ENCODE measurements around the gene FRMD5. TPM values are rescaled to one million over a fixed set of nuclear protein-coding genes. Genes with fewer than 3 reads are reported as not detected.

FRMD5 gene
- total and polyA plus RNA-seq, 2 experiments from 2014 or later = 5.9 to 10.1 TPM

- TF ChIP-seq CTCF (conservative IDR thresholded peaks at IDR 0.05; ENCODE audit: low read depth in 2 of 2) = no peak
- no peak for TF ChIP-seq ZNF114 (CRISPR knock-in tag; IDR thresholded peaks at IDR 0.05)
- no peak for TF ChIP-seq REST (IDR thresholded peaks at IDR 0.05; ENCODE audit: unreplicated experiment)
Measured at GRCh38 chr15:43898891-43899290, 296.2 kb downstream of the FRMD5 start (continued).

GRCh38 chr15:43896543-43896942 is 298.5 kb downstream of the FRMD5 start:
- no peaks in the 10 kb centered on the region for H3F3A ChIP-seq (replicated peaks; ENCODE audit: low read depth)
- ATAC-seq = no peak
- DNase-seq (ENCODE audit: low spot score) = no peak
- no peak overlapping the region for H3K4me2 ChIP-seq
- H3K79me2 ChIP-seq (replicated peaks; ENCODE audit: insufficient read depth) = no peaks in the 10 kb centered on the region
- Mint-ChIP-seq H3K4me1 (peaks cover 4% of the 10 kb centered on the region; the same call in 2 of the 3 replicates), H3K9me3 (no peaks in the 10 kb centered on the region), H3K27me3 (ENCODE audit: insufficient read depth, low read depth, poor library complexity) (peaks cover 1% of the 10 kb centered on the region), H3K27ac (no peak overlapping the region), H3K4me3 (no peak overlapping the region), H3K36me3 (ENCODE audit: low read depth) (peaks cover 11% of the 10 kb centered on the region; the same call in 2 of the 3 replicates)
- H3K27ac ChIP-seq (ENCODE audit: low read depth) = no peak overlapping the region
- no peaks in the 10 kb centered on the region; the same call in 1 of the 2 replicates for H4K20me1 ChIP-seq (replicated peaks; ENCODE audit: insufficient read depth)
- no peaks in the 10 kb centered on the region for H3K9me2 ChIP-seq (ENCODE audit: insufficient read depth)
- H3K4me1 ChIP-seq (ENCODE audit: insufficient read depth) = peaks cover under 1% of the 10 kb centered on the region
- no peaks in the 10 kb centered on the region for H3K27me3 ChIP-seq (ENCODE audit: insufficient read depth)
- H3K4me3 ChIP-seq = no peak overlapping the region
- H2AFZ ChIP-seq = no peak overlapping the region
- TF ChIP-seq ZNF462 (CRISPR knock-in tag; IDR thresholded peaks at IDR 0.05) (no peak), ZNF331 (CRISPR knock-in tag; IDR thresholded peaks at IDR 0.05; ENCODE audit: low read depth) (no peak), ZNF114 (CRISPR knock-in tag; IDR thresholded peaks at IDR 0.05) (no peak), STAT1 (IDR thresholded peaks at IDR 0.05; ENCODE audit: unreplicated experiment) (no peak), EZH2phosphoT487 (IDR thresholded peaks at IDR 0.05; ENCODE audit: unreplicated experiment) (no peak)
- no peaks in the 10 kb centered on the region for H3K36me3 ChIP-seq (ENCODE audit: insufficient read depth)

Data from GM23338 (cell line).